HuH-7.5 (cell line): ENCODE results near the gene FLNC.
A peak's percentile ranks its signal among the peaks of the same experiment; 100 is the strongest.

Experiments used
- DNase-seq: peaks from one replicate; pipeline ENCODE4 v3.0.0; 2011; ENCODE audit warnings: low spot score

The FLNC gene

GRCh38 chr7:128830231-128831177 is at the start of gene FLNC:
TSS of gene FLNC (plus strand) at chr7:128830406. CDS start at chr7:128830638, 232 bp downstream.
- DNase-seq, result no peak

- no peak for DNase-seq
These were observed 49.1 kb upstream of the FLNC start for GRCh38 chr7:128781126-128781525.

GRCh38 chr7:128781851-128782250 is 48.4 kb upstream of the FLNC start:
- DNase-seq, result no peak

- DNase-seq, result no peak
These were observed 46.9 kb upstream of the FLNC start for GRCh38 chr7:128783143-128783861.

- DNase-seq, result no peak
These were observed 44.5 kb upstream of the FLNC start for GRCh38 chr7:128785738-128786137.

GRCh38 chr7:128788446-128789412 is 41.5 kb upstream of the FLNC start:
- no peak for DNase-seq

GRCh38 chr7:128790315-128791041 is 39.7 kb upstream of the FLNC start:
- no peak for DNase-seq

GRCh38 chr7:128791121-128791971 is 38.9 kb upstream of the FLNC start, which contains the start of gene CCDC136:
TSS of gene CCDC136 (plus strand) at chr7:128791968. CDS start at chr7:128792412, 444 bp downstream.
- peak; percentile 83 for DNase-seq

GRCh38 chr7:128791972-128792327 is 38.3 kb upstream of the FLNC start:
- no peak for DNase-seq

- no peak for DNase-seq
These were observed 37.6 kb upstream of the FLNC start for GRCh38 chr7:128792471-128793180.

GRCh38 chr7:128793181-128793547 is 37.0 kb upstream of the FLNC start:
- no peak for DNase-seq

GRCh38 chr7:128794020-128794419 is 36.2 kb upstream of the FLNC start:
- DNase-seq, result no peak

- no peak for DNase-seq
These were observed 35.8 kb upstream of the FLNC start for GRCh38 chr7:128794436-128794835.

- DNase-seq, result no peak
These were observed 35.1 kb upstream of the FLNC start for GRCh38 chr7:128795129-128795528.

- no peak for DNase-seq
These were observed 33.9 kb upstream of the FLNC start for GRCh38 chr7:128796327-128796726.

GRCh38 chr7:128799451-128799850 is 30.8 kb upstream of the FLNC start:
- no peak for DNase-seq

GRCh38 chr7:128800567-128800966 is 29.6 kb upstream of the FLNC start:
- no peak for DNase-seq

GRCh38 chr7:128801003-128801402 is 29.2 kb upstream of the FLNC start:
- DNase-seq, result no peak

- DNase-seq, result no peak
These were observed 28.4 kb upstream of the FLNC start for GRCh38 chr7:128801667-128802418.
